ENCODE data around the gene KIAA1671.
A peak's percentile ranks its signal among the peaks of the same experiment; 100 is the strongest.

KIAA1671 gene

DNA sequence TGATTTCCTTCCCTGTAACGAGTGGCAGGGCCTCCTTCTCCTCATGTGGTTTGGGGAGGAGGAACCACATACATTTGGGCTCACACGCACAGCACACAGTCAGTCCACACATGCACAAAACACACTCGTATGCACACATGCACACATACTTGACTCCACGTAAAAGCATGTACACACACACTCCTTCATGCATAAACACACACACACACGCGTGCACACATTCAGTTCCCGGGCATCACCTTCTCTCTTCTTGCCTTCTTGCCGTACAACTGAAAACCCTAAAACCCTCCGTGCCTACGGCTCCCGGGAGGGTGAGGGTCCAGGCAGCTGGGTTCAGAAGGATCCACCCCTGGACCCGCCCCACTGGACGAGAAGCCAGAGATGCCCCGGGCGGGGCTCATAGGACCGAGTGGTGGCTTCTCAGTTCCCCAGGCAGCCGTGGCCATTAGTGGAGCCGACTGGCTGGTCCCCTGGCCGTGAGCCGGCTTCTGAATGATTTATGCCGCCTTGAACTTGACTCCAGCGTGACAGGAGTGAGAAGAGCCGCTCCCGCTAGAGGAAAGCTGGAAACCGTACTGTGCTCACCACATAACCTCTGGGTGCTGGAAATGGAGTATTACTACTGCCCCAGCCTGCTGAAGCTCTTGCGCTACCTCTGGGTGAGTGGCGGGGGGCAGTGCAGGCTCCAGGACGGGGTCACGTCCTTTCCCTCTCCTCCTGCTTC, 117.4 kb downstream of the KIAA1671 start:
- DNase-seq, result no peak

GRCh38 chr22:25070956-25071355, 118.4 kb downstream of the KIAA1671 start:
- DNase-seq, result no peak

GRCh38 chr22:25071720-25072119, 119.2 kb downstream of the KIAA1671 start:
- DNase-seq, result no peak

GRCh38 chr22:25072406-25072805, 119.9 kb downstream of the KIAA1671 start:
- DNase-seq, result no peak

GRCh38 chr22:25076336-25076735, 123.8 kb downstream of the KIAA1671 start:
- no peak for DNase-seq

- no peak for DNase-seq
These were observed 124.5 kb downstream of the KIAA1671 start for GRCh38 chr22:25077056-25077455.

- DNase-seq, result no peak
These were observed 125.4 kb downstream of the KIAA1671 start for GRCh38 chr22:25077964-25078363.

- DNase-seq, result no peak
These were observed 126.1 kb downstream of the KIAA1671 start for GRCh38 chr22:25078591-25078990.

GRCh38 chr22:25080855-25081254, 128.3 kb downstream of the KIAA1671 start:
- no peak for DNase-seq

DNA sequence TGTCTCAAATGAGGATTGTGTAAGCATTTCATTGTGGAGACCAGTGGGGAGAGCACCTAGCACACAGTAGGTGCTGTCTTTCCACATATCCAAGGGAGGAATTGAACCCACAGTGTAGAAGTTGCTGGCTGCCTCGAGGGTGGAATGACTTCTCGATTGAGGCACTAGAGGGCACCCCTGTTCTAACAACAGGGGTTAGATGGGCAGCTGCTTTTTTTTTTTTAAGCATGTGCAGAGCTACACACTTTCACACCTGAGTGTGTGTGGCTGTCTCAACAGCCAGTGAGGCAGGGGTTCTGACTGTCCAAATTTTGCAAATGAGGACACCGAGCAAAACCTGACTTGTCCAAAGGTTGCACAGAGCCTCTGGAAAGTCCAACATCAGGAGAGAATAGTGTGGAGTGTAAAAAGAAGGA, 128.9 kb downstream of the KIAA1671 start:
- no peak for DNase-seq

GRCh38 chr22:25082096-25082495, 129.6 kb downstream of the KIAA1671 start:
- no peak for DNase-seq

DNA sequence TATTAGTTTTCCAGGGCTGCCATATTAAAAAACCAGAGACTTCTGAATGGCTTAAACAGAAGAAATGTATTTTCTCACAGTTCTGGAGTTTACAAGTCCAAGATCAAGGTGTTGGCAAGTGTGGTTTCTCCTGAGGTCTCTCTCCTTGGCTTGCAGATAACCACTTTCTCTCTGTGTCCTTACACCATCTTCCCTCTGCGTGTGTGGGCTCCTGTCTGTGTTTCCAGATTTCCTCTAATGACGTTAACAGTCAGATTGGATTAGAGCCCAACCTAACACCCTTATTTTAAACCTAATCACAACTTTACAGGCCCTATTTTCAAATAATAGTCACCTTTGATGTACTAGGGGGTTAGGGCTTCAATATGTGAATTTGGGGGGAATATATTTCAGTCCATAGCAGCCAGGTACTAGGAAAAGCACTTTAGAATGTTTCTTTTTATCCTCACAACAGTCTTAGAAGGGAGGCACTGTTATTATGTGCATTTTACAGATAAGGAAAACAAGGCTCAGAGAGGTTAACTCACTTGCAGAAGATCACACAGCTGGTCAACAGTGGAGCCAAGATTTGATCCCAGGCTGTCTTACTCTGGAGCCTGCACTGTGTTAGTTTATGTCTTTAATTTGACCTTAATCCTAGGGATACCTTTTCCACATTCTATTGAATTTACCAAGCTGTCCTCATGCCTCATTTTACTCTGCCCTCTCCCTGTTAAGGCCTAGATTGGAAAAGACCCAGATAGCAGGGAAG, 130.7 kb downstream of the KIAA1671 start:
- DNase-seq, result no peak

GRCh38 chr22:25083807-25084200, 131.3 kb downstream of the KIAA1671 start:
- peak; percentile 48 for DNase-seq

DNA sequence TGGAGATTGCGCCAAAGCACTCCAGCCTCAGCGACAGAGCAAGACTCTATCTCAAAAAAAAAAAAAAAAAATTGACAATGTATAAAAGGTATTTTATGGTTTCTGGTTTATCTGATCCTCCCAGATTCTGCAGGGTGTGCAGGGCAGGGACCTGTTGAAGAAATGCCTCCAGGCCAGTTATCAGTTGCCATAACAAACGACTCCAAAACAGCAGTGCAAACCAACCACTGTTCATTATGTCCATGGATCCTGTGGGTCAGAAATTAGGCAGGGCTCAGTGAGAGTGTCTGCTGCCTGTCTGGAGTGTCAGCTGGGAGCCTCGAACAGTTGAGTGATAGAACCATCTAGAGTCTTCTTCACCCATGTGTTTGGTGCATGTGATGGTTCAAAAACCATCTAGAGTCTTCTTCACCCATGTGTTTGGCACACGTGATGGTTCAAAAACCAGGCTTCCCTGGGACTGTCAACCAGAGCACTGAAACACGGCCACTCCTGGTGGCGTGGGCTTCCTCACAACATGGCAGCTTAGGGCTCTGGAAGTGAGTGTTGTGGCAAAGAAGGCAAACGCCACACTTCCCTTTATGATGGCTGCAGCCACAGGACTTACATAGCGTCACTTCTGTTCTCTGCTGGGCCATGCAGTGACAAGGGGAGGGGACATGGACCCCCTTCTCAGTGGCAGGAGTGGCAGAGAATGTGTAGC, 132.0 kb downstream of the KIAA1671 start:
- no peak for DNase-seq

GRCh38 chr22:25085156-25085555, 132.6 kb downstream of the KIAA1671 start:
- DNase-seq, result no peak

DNA sequence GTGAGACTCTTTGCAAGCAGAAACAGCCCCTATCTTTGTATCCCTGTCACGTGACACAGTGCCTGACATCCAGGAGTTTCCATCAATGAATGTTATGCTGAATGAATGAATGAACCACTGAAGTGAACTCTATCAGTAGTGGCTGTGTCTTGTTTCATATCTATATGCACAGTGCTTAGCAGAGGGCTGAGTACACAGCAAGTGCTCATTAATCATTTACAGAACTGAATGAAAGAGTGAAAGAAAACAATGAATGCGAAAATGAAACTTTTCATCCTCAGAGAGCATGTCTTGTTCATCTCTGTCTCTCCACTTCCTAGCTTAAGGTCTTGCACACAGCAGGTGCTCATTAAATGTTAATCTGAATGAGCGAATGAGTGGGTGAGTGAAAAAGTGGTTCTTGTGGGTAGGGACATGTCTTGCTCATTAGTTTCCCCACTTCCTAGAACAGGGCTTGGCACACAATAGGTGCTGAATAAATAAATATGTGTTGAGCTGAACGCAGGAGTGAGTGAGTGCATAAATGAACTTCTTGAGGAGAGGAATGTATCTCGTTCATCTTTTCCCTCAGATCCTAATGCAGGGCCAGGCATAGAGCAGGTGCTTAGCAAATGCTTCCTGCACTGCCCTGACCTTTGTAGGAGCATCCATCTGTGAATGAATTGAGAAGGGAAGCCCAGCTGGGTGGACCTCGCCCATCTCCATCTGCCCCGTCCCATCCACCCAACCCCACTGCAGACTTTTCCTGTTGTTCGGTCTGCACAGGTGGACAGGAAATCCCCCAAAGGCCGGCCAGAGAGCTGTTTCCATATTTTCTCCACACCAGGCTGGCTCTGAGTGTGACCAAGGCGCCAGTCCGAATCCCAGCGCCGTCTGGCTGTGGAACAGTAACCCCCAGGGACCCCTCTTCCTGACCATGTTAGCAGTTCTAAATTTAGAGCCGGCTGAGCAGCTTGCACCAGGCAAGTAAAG, 133.7 kb downstream of the KIAA1671 start:
- no peak for DNase-seq

DNA sequence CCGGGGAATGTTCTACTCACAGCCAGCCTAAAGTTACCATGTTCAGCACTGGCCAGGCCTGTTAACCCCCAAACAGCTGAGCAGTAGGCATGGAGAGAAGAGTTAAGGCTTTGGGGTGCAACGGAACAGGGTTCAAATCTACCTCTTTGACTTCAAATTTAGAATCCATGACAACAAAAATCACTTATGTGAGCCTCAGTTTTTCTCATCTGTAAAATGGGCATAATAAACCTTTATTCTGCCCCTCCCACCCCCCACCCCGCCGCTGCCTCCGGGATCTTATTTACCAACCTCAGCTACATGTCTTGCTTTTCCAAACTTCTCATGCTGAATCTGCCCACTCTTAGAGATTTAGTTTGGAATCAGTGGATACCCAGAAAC, 134.4 kb downstream of the KIAA1671 start:
- DNase-seq, result no peak

DNA sequence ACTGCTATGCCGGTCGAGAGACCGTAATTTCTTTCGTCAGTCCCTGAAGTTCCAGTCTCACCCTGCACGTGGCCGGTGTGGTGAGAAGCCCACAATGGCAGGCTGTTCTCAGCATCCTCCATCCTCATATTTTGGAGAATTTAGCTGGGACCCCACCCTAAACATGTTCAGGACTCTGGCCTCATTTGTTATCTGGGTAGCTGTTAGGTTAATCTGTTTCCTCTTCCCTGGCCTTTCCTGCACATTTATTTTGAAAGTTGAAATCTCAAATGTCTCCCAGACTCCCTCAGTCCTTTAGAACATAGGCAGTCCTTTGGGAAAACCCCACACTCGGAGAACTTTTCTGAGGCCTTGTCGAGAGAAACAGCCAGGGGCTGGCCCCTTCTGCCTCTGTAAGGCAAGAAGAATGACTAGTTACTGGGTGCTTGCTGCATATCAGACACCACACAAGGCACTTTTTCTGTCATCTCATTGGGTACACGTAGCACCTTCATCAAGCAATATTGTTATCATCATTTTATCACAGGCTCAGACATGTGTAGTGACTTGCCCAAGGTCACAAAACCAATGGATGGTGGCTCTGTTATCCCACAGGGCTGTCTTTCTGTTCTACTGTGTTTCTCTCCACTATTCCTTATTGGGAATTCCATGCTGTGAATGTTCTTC, 137.8 kb downstream of the KIAA1671 start:
- DNase-seq, result no peak

GRCh38 chr22:25091458-25091857, 138.9 kb downstream of the KIAA1671 start:
- DNase-seq, result no peak

DNA sequence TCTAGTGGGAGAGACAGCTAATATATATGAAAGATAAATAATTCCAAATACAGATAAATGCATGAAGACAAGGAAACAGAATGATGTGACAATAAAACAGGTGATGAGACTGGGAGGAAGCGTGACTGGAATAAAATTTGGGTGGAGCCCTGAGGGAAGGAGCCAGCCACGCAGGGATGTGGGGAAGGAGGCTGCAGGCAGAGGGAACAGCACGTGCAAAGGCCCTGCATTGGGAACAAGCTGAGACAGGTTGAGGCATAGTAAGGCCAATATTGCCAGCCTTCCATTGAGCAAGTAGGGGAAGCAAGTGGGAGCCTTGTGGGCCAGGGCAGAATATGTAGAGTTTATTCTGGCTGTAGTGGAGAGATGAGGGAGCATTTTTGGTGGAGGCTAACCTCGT, 139.6 kb downstream of the KIAA1671 start:
- no peak for DNase-seq

GRCh38 chr22:25094579-25094978, 142.1 kb downstream of the KIAA1671 start:
- no peak for DNase-seq

- no peak for DNase-seq
These were observed 143.4 kb downstream of the KIAA1671 start for GRCh38 chr22:25095869-25096268.
